GM15510 (cell line): ENCODE measurements around the gene LCN15.

Experiments used
- POLR2A ChIP-seq: IDR thresholded peaks from 3 replicates; pipeline ENCODE4 v1.6.1; 2011; ENCODE audit warnings: borderline replicate concordance; ENCODE audit not compliant: insufficient read length; ENCODE audit errors: extremely low read depth

The LCN15 gene

GRCh38 chr9:136748666-136749611 is 15.4 kb downstream of the LCN15 start:
- no peak for TF ChIP-seq POLR2A

DNA sequence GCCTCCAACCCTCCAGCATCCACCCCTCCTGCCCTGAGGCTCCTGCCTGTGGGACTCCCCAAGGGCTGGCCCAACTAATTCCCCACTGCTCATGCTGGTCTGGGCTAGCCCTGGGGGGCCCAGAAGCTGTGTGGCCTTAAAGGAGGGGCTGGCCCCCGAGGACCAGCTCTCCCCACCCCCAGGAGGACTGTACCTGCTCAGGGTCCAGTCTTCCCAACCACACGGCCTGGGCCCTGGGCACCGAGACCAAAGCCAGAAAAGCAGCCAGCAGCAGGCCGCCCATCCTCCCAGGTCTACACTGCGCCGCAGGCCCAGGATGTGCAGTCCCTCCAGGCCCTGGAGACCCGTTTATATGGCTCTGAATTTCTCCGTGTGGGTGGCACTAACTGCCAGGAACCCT is 16.1 kb downstream of the LCN15 start, which contains the start of gene LCN6:
Gene LCN6, minus strand, starts transcription at position 325 of the 400 bp plus-strand sequence. Its CDS starts 42 bp downstream, at position 283.
- no peak for TF ChIP-seq POLR2A

GRCh38 chr9:136747161-136748060 is 16.9 kb downstream of the LCN15 start:
- no peak for TF ChIP-seq POLR2A

- TF ChIP-seq POLR2A, result no peak
Measured at GRCh38 chr9:136746621-136747020, 17.7 kb downstream of the LCN15 start.

DNA sequence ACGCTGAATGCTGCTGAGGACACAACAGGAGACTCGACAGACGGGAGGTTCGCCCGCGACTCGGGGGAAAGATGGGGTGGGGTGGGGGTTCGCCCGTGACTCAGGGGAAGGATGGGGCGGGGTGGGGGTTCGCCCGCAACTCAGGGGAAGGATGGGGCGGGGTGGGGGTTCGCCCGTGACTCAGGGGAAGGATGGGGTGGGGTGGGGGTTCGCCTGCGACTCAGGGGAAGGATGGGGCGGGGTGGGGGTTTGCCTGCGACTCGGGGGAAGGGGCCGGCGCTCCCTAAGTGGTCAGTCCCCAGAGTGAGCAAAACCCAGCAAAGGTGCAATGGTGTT is 18.2 kb downstream of the LCN15 start:
- TF ChIP-seq POLR2A, result no peak

- TF ChIP-seq POLR2A, result no peak
Measured at GRCh38 chr9:136745389-136746154, 18.7 kb downstream of the LCN15 start.

GRCh38 chr9:136744773-136745172 is 19.5 kb downstream of the LCN15 start:
- no peak for TF ChIP-seq POLR2A

DNA sequence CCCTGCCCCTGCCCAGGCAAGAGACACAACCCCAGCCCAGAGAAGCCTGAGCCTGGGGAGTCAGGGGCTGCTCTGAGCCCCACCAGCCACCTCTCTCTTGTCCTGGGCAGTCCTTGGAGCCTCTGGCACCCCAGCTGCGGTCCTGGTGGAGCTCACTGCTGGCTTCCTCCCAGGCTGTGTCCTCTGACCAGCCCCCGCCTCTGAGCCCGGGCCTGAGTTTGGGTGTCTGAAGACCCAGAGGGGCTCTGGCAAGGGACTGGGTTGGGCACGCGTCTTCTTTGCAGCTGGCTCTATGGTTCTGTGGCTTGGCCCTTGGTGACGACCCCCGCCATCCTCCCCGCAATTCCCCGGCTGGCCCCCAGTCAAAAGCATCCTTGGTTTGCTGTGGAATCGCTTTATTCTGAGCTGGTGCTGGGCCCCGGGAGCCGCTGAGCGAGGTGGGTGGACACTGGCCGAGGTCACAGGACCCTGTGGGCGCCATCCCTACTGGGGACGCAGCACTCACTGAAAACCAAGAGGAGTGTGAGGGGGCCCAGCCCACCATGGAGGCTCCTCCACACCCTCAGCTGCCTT is 20.6 kb downstream of the LCN15 start:
- no peak for TF ChIP-seq POLR2A

DNA sequence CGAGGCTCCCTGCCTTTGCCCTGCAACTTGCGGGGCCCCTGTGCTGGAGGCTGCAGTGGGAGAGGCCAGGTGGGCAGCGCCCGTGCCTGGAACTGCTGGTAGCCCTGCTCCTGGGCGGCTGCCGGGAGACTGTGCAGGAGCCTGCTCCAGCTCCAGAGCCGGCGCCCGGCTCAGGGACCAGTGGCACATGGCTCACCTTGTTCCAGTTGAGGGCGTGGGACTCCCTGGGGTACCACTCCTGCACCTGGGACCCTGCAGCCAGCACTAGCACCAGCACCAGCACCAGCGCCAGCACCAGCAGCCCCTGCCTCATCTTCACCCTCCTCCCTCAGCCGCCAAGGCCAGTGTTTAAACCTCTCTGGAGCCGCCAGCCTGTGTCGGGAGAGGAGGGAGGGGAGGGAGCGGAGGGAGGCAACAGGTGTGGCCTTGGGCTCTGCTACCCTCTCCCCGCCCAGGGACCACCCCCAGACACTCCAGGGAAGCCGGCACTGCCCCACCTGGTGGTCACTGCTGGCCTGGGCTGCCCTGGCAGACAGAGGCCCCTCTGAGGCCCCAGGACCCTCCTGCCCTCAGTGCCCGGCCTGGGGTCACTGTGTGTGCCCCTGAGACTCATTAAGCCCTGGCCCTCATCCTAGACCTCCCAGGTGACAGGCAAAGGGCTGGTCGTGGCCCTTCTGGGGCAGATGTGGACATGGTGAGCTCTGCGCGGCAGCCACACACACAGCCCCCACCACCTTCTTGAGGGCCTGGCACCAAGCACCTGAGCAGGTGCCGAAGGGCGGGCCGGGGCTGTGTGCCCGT is 21.5 kb downstream of the LCN15 start, which contains the start of gene LCN10:
Gene LCN10, minus strand, starts transcription at position 350 of the 801 bp plus-strand sequence. Its CDS starts 37 bp downstream, at position 313.
- no peak for TF ChIP-seq POLR2A

- TF ChIP-seq POLR2A, result no peak
Measured at GRCh38 chr9:136741883-136742571, 22.3 kb downstream of the LCN15 start.

GRCh38 chr9:136740971-136741882 is 23.1 kb downstream of the LCN15 start:
- TF ChIP-seq POLR2A, result no peak

DNA sequence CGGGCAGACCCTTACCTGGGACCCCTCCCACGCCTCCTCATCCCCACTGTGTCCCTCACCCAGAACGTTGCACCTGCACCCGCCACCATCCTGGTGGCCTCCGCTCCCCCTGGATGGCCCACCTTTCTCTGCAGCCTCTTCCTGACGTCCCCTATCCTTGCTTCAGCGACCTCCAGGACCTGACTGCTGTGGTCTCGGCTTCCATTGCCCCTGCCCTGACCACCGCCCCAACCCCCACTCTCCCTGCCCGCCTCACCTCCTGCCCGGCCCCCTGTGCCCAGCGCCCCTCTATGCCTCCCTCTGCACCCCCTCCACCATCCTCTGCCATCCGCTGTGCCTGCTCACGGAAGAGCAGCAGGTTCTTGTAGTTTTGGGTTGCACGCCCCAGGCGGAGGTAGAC is 23.8 kb downstream of the LCN15 start:
- TF ChIP-seq POLR2A, result no peak
